ENCODE data around the gene ERICH6B.

GRCh38 chr13:45629940-45630339 lies 14.4 kb upstream of the ERICH6B start:
- TF ChIP-seq CTCF (IDR thresholded peaks at IDR 0.05) (no peak), POLR2AphosphoS5 (IDR thresholded peaks at IDR 0.05; ENCODE audit: low read depth, low read length) (no peak), TCF12 (IDR thresholded peaks at IDR 0.05) (no peak), REST (IDR thresholded peaks at IDR 0.05; ENCODE audit: low read depth, low read length) (no peak), NRF1 (IDR thresholded peaks at IDR 0.05; ENCODE audit: low read depth, low read length) (no peak), YY1 (IDR thresholded peaks at IDR 0.05; ENCODE audit: low read depth) (no peak), ELF1 (IDR thresholded peaks at IDR 0.05) (no peak), EZH2phosphoT487 (IDR thresholded peaks at IDR 0.05; ENCODE audit: borderline replicate concordance, low read depth) (no peak), IRF3 (IDR thresholded peaks at IDR 0.05; ENCODE audit: low read depth, low read length) (no peak), SMC3 (IDR thresholded peaks at IDR 0.05; ENCODE audit: low read depth, low read length) (no peak), ZBTB33 (IDR thresholded peaks at IDR 0.05; ENCODE audit: borderline replicate concordance, low read depth) (no peak), SIN3A (IDR thresholded peaks at IDR 0.05; ENCODE audit: borderline replicate concordance, low read depth, low read length) (no peak)

All from SK-N-SH (cell line).